Hematopoietic multipotent progenitor cell (in vitro differentiated cells): ENCODE measurements around the gene ISL2. TPM values are rescaled to one million over a fixed set of nuclear protein-coding genes. Genes with fewer than 3 reads are reported as not detected.

Source experiments
- DNase-seq, 3 donors: peaks; one replicate each; pipeline ENCODE4 v3.0.0-alpha.2; 2011 to 2015; ENCODE audit warnings: low read depth in 2 of 3, low spot score in 2 of 3
- total RNA-seq: library from RNA; depleted of rRNA; stranded (reverse); fragments of >200 nt; gene quantifications from one replicate; pipeline ENCODE4 v1.2.3, GENCODE V29; 2012

The ISL2 gene
- total RNA-seq, 1 donor = not detected

- no peak for DNase-seq
Measured at GRCh38 chr15:76368122-76368621, 31.6 kb downstream of the ISL2 start.

GRCh38 chr15:76376029-76376428 is 39.5 kb downstream of the ISL2 start:
- no peak for DNase-seq

GRCh38 chr15:76376816-76377215 is 40.2 kb downstream of the ISL2 start:
- DNase-seq = no peak

- DNase-seq = no peak
Measured at GRCh38 chr15:76377217-76377616, 40.6 kb downstream of the ISL2 start.

- DNase-seq = no peak
Measured at GRCh38 chr15:76377751-76378150, 41.2 kb downstream of the ISL2 start.

GRCh38 chr15:76378691-76379090 is 42.1 kb downstream of the ISL2 start:
- no peak for DNase-seq

GRCh38 chr15:76380249-76380648 is 43.7 kb downstream of the ISL2 start:
- no peak for DNase-seq

GRCh38 chr15:76381366-76381765 is 44.8 kb downstream of the ISL2 start:
- no peak for DNase-seq

GRCh38 chr15:76382987-76383728 is 46.6 kb downstream of the ISL2 start:
- no peak for DNase-seq

- no peak for DNase-seq
Measured at GRCh38 chr15:76384409-76384808, 47.8 kb downstream of the ISL2 start.

- no peak for DNase-seq
Measured at GRCh38 chr15:76386178-76386577, 49.6 kb downstream of the ISL2 start.

- no peak for DNase-seq
Measured at GRCh38 chr15:76386926-76387325, 50.4 kb downstream of the ISL2 start.

GRCh38 chr15:76390571-76390970 is 54.0 kb downstream of the ISL2 start:
- no peak for DNase-seq

GRCh38 chr15:76391309-76391708 is 54.7 kb downstream of the ISL2 start:
- no peak for DNase-seq

GRCh38 chr15:76391847-76392246 is 55.3 kb downstream of the ISL2 start:
- no peak for DNase-seq

Other genes starting within 250 kb of the ISL2 start
- gene ETFA, start 25.3 kb upstream of the ISL2 start, total RNA-seq = 70.6 TPM